ENCODE results near the gene CCHCR1.

GRCh38 chr6:31142361-31142761 lies 15.2 kb downstream of the CCHCR1 start:
- no peak for TF ChIP-seq EZH2 (IDR thresholded peaks at IDR 0.05; ENCODE audit: low read depth)
- TF ChIP-seq, protein P1, sequence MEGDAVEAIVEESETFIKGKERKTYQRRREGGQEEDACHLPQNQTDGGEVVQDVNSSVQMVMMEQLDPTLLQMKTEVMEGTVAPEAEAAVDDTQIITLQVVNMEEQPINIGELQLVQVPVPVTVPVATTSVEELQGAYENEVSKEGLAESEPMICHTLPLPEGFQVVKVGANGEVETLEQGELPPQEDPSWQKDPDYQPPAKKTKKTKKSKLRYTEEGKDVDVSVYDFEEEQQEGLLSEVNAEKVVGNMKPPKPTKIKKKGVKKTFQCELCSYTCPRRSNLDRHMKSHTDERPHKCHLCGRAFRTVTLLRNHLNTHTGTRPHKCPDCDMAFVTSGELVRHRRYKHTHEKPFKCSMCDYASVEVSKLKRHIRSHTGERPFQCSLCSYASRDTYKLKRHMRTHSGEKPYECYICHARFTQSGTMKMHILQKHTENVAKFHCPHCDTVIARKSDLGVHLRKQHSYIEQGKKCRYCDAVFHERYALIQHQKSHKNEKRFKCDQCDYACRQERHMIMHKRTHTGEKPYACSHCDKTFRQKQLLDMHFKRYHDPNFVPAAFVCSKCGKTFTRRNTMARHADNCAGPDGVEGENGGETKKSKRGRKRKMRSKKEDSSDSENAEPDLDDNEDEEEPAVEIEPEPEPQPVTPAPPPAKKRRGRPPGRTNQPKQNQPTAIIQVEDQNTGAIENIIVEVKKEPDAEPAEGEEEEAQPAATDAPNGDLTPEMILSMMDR (conservative IDR thresholded peaks at IDR 0.05): no peak

Measured in PC-9 (cell line).